ENCODE results near the gene UBC.
A peak's percentile ranks its signal among the peaks of the same experiment; 100 is the strongest.

UBC gene

GRCh38 chr12:124920353-124920935, 6.0 kb upstream of the UBC start:
- Histone ChIP-seq H3K9me3 (ENCODE audit: control insufficient read depth, insufficient read depth, low read depth, low read length) (no peaks in the 10 kb centered on the region), H3K36me3 (ENCODE audit: control insufficient read depth in 2 of 2, insufficient read depth in 1 of 2, low read length in 2 of 2) (no peaks in the 10 kb centered on the region), H3K27ac (ENCODE audit: extremely low read depth, low read depth, low read length) (no peak overlapping the region), H3K4me3 (ENCODE audit: low read depth, low read length) (no peak overlapping the region), H3K4me1 (ENCODE audit: control insufficient read depth, insufficient read depth, low read length) (peaks cover 21% of the 10 kb centered on the region)
- POLR2A ChIA-PET: no interaction called here
- TF ChIP-seq PRDM10 (tag by site-specific recombination; IDR thresholded peaks at IDR 0.05) (no peak), BCL11A (tag by site-specific recombination; IDR thresholded peaks at IDR 0.05; ENCODE audit: low read depth) (no peak), GLIS2 (tag by site-specific recombination; IDR thresholded peaks at IDR 0.05) (no peak), ZNF529 (tag by site-specific recombination; IDR thresholded peaks at IDR 0.05; ENCODE audit: insufficient replicate concordance) (no peak), ZNF324 (tag by site-specific recombination; IDR thresholded peaks at IDR 0.05) (no peak), ZNF175 (tag by site-specific recombination; IDR thresholded peaks at IDR 0.05) (no peak)
- CTCF ChIA-PET: interaction anchor here (0.8 to 1.9 kb wide), 2 partner anchors 14 to 20 kb away, joined by 3 to 7 read pairs; no protein-coding TSS in a partner anchor

GRCh38 chr12:124919521-124920352, 5.3 kb upstream of the UBC start:
- ChIA-PET POLR2A (interaction anchor here (1.0 to 1.4 kb wide), 2 partner anchors 14 to 20 kb away, joined by 3 to 5 read pairs; no protein-coding TSS in a partner anchor), CTCF (interaction anchor here (0.6 to 1.9 kb wide), 4 partner anchors 13 to 886 kb away, joined by 3 to 11 read pairs (median 6); no protein-coding TSS in a partner anchor)
- Histone ChIP-seq H3K9me3 (ENCODE audit: control insufficient read depth, insufficient read depth, low read depth, low read length) (no peaks in the 10 kb centered on the region), H3K4me3 (ENCODE audit: low read depth, low read length) (no peak overlapping the region), H3K4me1 (ENCODE audit: control insufficient read depth, insufficient read depth, low read length) (peaks cover 24% of the 10 kb centered on the region), H3K36me3 (ENCODE audit: control insufficient read depth in 2 of 2, insufficient read depth in 1 of 2, low read length in 2 of 2) (no peaks in the 10 kb centered on the region), H3K27ac (ENCODE audit: extremely low read depth, low read depth, low read length) (no peak overlapping the region)
- TF ChIP-seq PATZ1 (tag by site-specific recombination; IDR thresholded peaks at IDR 0.05): 0 out of 2 replicates have a peak, but pooled peaks have one; percentile 27
- TF ChIP-seq PRDM1 (tag by site-specific recombination; IDR thresholded peaks at IDR 0.05): peak; percentile 10; the same call in 1 of the 2 replicates
- TF ChIP-seq ZNF521 (tag by site-specific recombination; IDR thresholded peaks at IDR 0.05): no peak
- TF ChIP-seq PRDM6 (tag by site-specific recombination; IDR thresholded peaks at IDR 0.05): peak; percentile 82
- TF ChIP-seq EGR2 (tag by site-specific recombination; IDR thresholded peaks at IDR 0.05; ENCODE audit: low read depth): peak; percentile 42; the same call in 1 of the 2 replicates
- TF ChIP-seq ZNF777 (tag by site-specific recombination; IDR thresholded peaks at IDR 0.05; ENCODE audit: borderline replicate concordance): no peak
- no peak for TF ChIP-seq ZNF561 (tag by site-specific recombination; IDR thresholded peaks at IDR 0.05; ENCODE audit: borderline replicate concordance)
- TF ChIP-seq PRDM4 (tag by site-specific recombination; IDR thresholded peaks at IDR 0.05): peak; percentile 70
- TF ChIP-seq ZNF24 (tag by site-specific recombination; IDR thresholded peaks at IDR 0.05): no peak
- TF ChIP-seq GLIS1 (tag by site-specific recombination; IDR thresholded peaks at IDR 0.05): peak; percentile 44
- TF ChIP-seq ATF2 (tag by site-specific recombination; IDR thresholded peaks at IDR 0.05; ENCODE audit: low read depth): no peak
- TF ChIP-seq SP7 (tag by site-specific recombination; IDR thresholded peaks at IDR 0.05): peak; percentile 57; the same call in 1 of the 2 replicates
- peak; percentile 49 for TF ChIP-seq ZNF629 (tag by site-specific recombination; IDR thresholded peaks at IDR 0.05)
- no peak; the same call in 1 of the 2 replicates for TF ChIP-seq ZNF600 (tag by site-specific recombination; IDR thresholded peaks at IDR 0.05)

Measured in HEK293 (cell line).